RWPE2 (cell line): ENCODE data around the gene PTGFR.

Source experiments
- ATAC-seq: fragments of 200-7000 bp; cut with Tn5 transposase; 3 replicates; pipeline ENCODE4 v1.9.1; 2021; ENCODE audit warnings: low read depth
- DNase-seq: peaks from one replicate; pipeline ENCODE4 v3.0.0-alpha.2; 2020; ENCODE audit warnings: low spot score
- H3K27ac ChIP-seq: fragments of 450-650 bp; 2 replicates; pipeline ENCODE4 v1.5.1; 2017; ENCODE audit warnings: mild to moderate bottlenecking; ENCODE audit not compliant: poor library complexity, severe bottlenecking
- H3K27me3 ChIP-seq: fragments of 250-450 bp; sonication (Bioruptor Pico); 2 replicates; pipeline ENCODE4 v1.5.1; 2021; ENCODE audit warnings: mild to moderate bottlenecking, moderate library complexity; ENCODE audit not compliant: insufficient read depth, poor library complexity, severe bottlenecking
- H3K36me3 ChIP-seq: fragments of 250-450 bp; sonication (Bioruptor Pico); 2 replicates; pipeline ENCODE4 v1.5.1; 2020; ENCODE audit warnings: low read depth, mild to moderate bottlenecking, moderate library complexity
- H3K4me1 ChIP-seq: fragments of 250-450 bp; sonication (Bioruptor Pico); 2 replicates; pipeline ENCODE4 v1.5.1; 2021; ENCODE audit warnings: mild to moderate bottlenecking, moderate library complexity; ENCODE audit not compliant: insufficient read depth, poor library complexity, severe bottlenecking
- H3K4me3 ChIP-seq: fragments of 250-450 bp; sonication (Bioruptor Pico); 2 replicates; pipeline ENCODE4 v1.5.1; 2021; ENCODE audit warnings: mild to moderate bottlenecking, moderate library complexity; ENCODE audit not compliant: severe bottlenecking
- H3K9me3 ChIP-seq: fragments of 250-450 bp; sonication (Bioruptor Pico); 2 replicates; pipeline ENCODE4 v1.5.1; 2021; ENCODE audit warnings: mild to moderate bottlenecking, moderate library complexity; ENCODE audit not compliant: severe bottlenecking
- CTCF ChIP-seq: fragments of 450-650 bp; IDR thresholded peaks from one replicate; pipeline ENCODE4 v1.5.1; 2017; ENCODE audit warnings: mild to moderate bottlenecking, moderate library complexity; ENCODE audit not compliant: poor library complexity, severe bottlenecking

Gene PTGFR

DNA sequence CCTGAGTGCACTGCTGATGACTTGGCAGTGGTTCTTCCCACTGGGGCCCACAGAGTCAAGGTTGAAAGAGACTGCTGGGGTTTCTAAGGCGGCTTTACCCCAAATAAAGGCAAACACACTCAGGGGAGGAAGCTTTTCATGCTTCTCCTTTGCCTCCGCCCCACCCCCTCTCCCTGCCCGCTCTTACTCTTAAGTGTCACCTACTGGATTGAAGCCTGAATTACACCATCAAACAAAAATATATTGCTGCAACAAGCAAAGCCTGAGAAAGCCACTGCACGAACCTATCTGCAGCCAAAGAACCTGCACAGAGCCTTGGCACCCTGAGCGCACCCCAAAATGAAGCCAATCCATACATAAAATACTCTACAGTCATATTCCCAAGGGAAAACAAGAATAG is 63.1 kb downstream of the PTGFR start:
- Histone ChIP-seq H3K27ac (no peak overlapping the region), H3K4me3 (no peak overlapping the region), H3K27me3 (no peaks in the 10 kb centered on the region), H3K9me3 (no peaks in the 10 kb centered on the region), H3K36me3 (no peaks in the 10 kb centered on the region), H3K4me1 (no peaks in the 10 kb centered on the region)
- DNase-seq (no peak), ATAC-seq (no peak)
- TF ChIP-seq CTCF = no peak

DNA sequence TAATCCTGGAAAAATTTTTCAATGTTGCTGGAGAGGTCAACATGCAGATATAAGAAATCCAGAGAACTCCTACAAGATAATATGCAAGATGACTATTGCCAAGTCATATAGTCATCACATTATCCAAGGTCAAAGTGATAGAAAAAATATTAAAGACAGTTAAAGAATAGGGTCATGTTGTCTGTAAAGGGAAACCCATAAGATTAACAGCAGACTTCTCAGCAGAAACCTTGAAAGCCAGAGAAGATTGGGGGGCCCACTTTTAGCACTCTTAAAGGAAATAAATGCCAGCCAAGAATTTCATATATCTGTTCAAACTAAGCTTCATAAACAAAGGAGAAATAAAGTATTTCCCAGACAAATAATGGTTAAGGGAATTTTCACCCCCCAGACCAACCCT is 64.1 kb downstream of the PTGFR start:
- no peak for ATAC-seq
- H3K9me3 ChIP-seq = no peaks in the 10 kb centered on the region
- no peak overlapping the region for H3K4me3 ChIP-seq
- no peaks in the 10 kb centered on the region for H3K4me1 ChIP-seq
- H3K27me3 ChIP-seq = no peaks in the 10 kb centered on the region
- TF ChIP-seq CTCF = no peak
- no peak for DNase-seq
- no peaks in the 10 kb centered on the region for H3K36me3 ChIP-seq
- no peak overlapping the region for H3K27ac ChIP-seq

- ATAC-seq (no peak), DNase-seq (no peak)
- Histone ChIP-seq H3K4me3 (no peak overlapping the region), H3K4me1 (no peaks in the 10 kb centered on the region), H3K9me3 (no peaks in the 10 kb centered on the region), H3K36me3 (no peaks in the 10 kb centered on the region), H3K27ac (no peak overlapping the region), H3K27me3 (no peaks in the 10 kb centered on the region)
- no peak for TF ChIP-seq CTCF
Observed at GRCh38 chr1:78559680-78560079, 68.9 kb downstream of the PTGFR start.

DNA sequence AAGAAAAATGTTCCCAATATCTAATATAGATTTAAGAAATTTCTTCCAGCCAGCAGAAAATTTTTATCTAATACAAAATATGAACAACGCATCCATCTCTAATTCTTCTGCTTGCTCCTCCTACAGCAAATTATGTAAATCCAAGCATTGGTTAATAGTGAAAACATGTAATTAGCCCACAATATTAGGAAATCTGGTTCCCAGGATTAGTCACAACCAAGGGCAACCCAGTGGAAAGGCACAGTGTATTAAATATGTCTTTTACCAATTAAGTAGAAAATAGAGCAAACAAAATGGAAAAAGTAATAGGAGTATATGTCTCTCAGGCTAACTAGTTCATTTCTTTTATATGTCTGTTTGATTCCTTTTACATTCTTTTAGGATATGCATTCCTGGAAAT is 70.0 kb downstream of the PTGFR start:
- H3K4me1 ChIP-seq = no peaks in the 10 kb centered on the region
- H3K36me3 ChIP-seq = no peaks in the 10 kb centered on the region

DNA sequence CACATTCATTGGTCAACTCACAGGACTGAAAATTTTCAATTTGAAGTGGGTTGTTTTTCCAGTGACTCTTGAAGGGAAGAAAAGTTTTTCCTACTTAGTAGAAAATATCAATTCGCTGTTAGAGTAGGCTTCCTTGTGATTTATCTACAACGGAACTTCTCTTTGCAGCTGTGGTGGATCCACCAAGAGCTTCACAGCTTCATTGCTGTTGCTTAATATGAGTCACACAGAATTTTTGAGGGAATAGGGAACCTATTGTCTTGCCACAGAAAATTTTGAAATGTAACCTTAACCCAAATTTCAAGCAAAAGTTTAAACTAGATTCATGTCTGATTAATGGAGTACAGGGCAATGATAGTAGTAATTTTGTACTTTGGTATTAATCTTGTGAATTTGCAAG is 71.1 kb downstream of the PTGFR start:
- no peaks in the 10 kb centered on the region for H3K4me1 ChIP-seq
- H3K27me3 ChIP-seq = no peaks in the 10 kb centered on the region
- H3K27ac ChIP-seq = no peak overlapping the region
- no peak overlapping the region for H3K4me3 ChIP-seq
- DNase-seq (no peak), ATAC-seq (no peak)
- H3K36me3 ChIP-seq = no peaks in the 10 kb centered on the region
- TF ChIP-seq CTCF = no peak
- H3K9me3 ChIP-seq = no peaks in the 10 kb centered on the region

More for the DNA sequence above, 70.0 kb downstream of the PTGFR start:
- H3K9me3 ChIP-seq = no peaks in the 10 kb centered on the region
- TF ChIP-seq CTCF = no peak
- no peaks in the 10 kb centered on the region for H3K27me3 ChIP-seq
- H3K4me3 ChIP-seq = no peak overlapping the region
- no peak for DNase-seq
- H3K27ac ChIP-seq = no peak overlapping the region
- no peak for ATAC-seq
